Calu3 (cell line): ENCODE measurements around the gene TEAD1. TPM values are rescaled to one million over a fixed set of nuclear protein-coding genes. Genes with fewer than 3 reads are reported as not detected.

Experiments
- Bru-seq: library from RNA; stranded (reverse); fragments of 400-500 nt; gene quantifications from one replicate; lab custom pipeline; 2021; lab: Mats Ljungman, UMichigan
- BruChase-seq, 2 experiments: library from RNA; stranded (reverse); fragments of 400-500 nt; gene quantifications; one replicate each; lab custom pipeline; 2021; lab: Mats Ljungman, UMichigan
- BruUV-seq: library from RNA; stranded (reverse); fragments of 400-500 nt; replicated peaks from 2 replicates; lab custom pipeline; 2021; lab: Mats Ljungman, UMichigan
- CTCF ChIA-PET: fragments of 300-600 bp; sonication (Branson Sonifier 250); formaldehyde crosslinking; loops from one replicate; lab custom pipeline; 2022; ENCODE audit warnings: antibody characterized with exemption; lab: Charles Lee
- DNase-seq: peaks from one replicate; pipeline ENCODE4 v3.0.0; 2022
- H3K27ac Mint-ChIP-seq: one replicate; pipeline ENCODE4 v1.8.0; 2022; ENCODE audit warnings: mixed read lengths; ENCODE audit not compliant: unreplicated experiment
- H3K27me3 Mint-ChIP-seq: one replicate; pipeline ENCODE4 v1.8.0; 2022; ENCODE audit warnings: mixed read lengths; ENCODE audit not compliant: unreplicated experiment
- H3K36me3 Mint-ChIP-seq: one replicate; pipeline ENCODE4 v1.8.0; 2022; ENCODE audit warnings: mild to moderate bottlenecking, moderate library complexity, mixed read lengths; ENCODE audit not compliant: insufficient read depth, unreplicated experiment
- H3K4me1 Mint-ChIP-seq: one replicate; pipeline ENCODE4 v1.8.0; 2022; ENCODE audit warnings: mild to moderate bottlenecking, low read depth, mixed read lengths; ENCODE audit not compliant: unreplicated experiment
- H3K4me3 Mint-ChIP-seq: one replicate; pipeline ENCODE4 v1.8.0; 2022; ENCODE audit warnings: mild to moderate bottlenecking, low read depth, moderate library complexity, mixed read lengths; ENCODE audit not compliant: unreplicated experiment
- H3K9me3 Mint-ChIP-seq: one replicate; pipeline ENCODE4 v1.8.0; 2022; ENCODE audit warnings: low read depth, mixed read lengths; ENCODE audit not compliant: unreplicated experiment
- CTCF ChIP-seq: fragments of 200-600 bp; IDR thresholded peaks from one replicate; pipeline ENCODE4 v1.8.0; 2022; ENCODE audit warnings: antibody characterized with exemption; ENCODE audit not compliant: unreplicated experiment
- intact Hi-C: fragments of 100-400 bp; cut with micrococcal nuclease; formaldehyde crosslinking; loops from one replicate; pipeline ENCODE4 v1.10.0; 2022; ENCODE audit not compliant: unreplicated experiment
- long read RNA-seq: library from polyadenylated mRNA; stranded (forward); transcript quantifications from one replicate; pipeline ENCODE4 v2.0.0, GENCODE V29; 2022
- total RNA-seq: library from RNA; stranded (reverse); gene quantifications from 2 replicates; pipeline ENCODE4 v1.2.3, GENCODE V29; 2022

The TEAD1 gene
- total RNA-seq = 99.0 and 104 TPM in 2 replicates
- Bru-seq, nascent RNA = percentile 93 among the genes with signal in this experiment
- percentile 88 among the genes with signal in this experiment for BruChase-seq, experiment 1, labeled RNA remaining after a 6-hour chase
- percentile 87 among the genes with signal in this experiment for BruChase-seq, experiment 2, labeled RNA remaining after a 2-hour chase
- long read RNA-seq, full-length matches to known transcripts = 2 of 13 reads
- long read RNA-seq, partial matches to known transcripts = 1 of 13 reads
- long read RNA-seq, other reads (novel, unspliced or antisense) = 10 of 13 reads

- Mint-ChIP-seq H3K4me1 (peaks cover 25% of the 10 kb centered on the region), H3K27me3 (no peaks in the 10 kb centered on the region)
- CTCF ChIA-PET = interaction anchor here (0.8 to 1.2 kb wide), 4 partner anchors 69 to 343 kb away, joined by 3 read pairs; partner anchors contain the start of gene PARVA
Observed at GRCh38 chr11:12673924-12674570, at the start of gene TEAD1. Gene TEAD1 (plus strand): TSS chr11:12674421.

GRCh38 chr11:12624595-12624994 is 49.6 kb upstream of the TEAD1 start:
- CTCF ChIA-PET = no interaction called here

More at GRCh38 chr11:12673924-12674570, at the start of gene TEAD1:
- intact Hi-C loops = no loop called here
- TF ChIP-seq CTCF = no peak
- H3K9me3 Mint-ChIP-seq = peaks cover 4% of the 10 kb centered on the region
- DNase-seq = peak; percentile 99
- H3K4me3 Mint-ChIP-seq = peak within 1 kb of the TSS; percentile 82
- no TSS peak for BruUV-seq
- peaks cover 41% of the 10 kb centered on the region for H3K36me3 Mint-ChIP-seq
- H3K27ac Mint-ChIP-seq = peak within 1 kb of the TSS; percentile 91

GRCh38 chr11:12625438-12626071 is 48.7 kb upstream of the TEAD1 start:
- Mint-ChIP-seq H3K36me3 (no peaks in the 10 kb centered on the region), H3K27ac (no peak overlapping the region), H3K9me3 (peaks cover 9% of the 10 kb centered on the region), H3K4me3 (no peak overlapping the region), H3K4me1 (peaks cover 10% of the 10 kb centered on the region), H3K27me3 (no peaks in the 10 kb centered on the region)
- no TSS peak for BruUV-seq
- CTCF ChIA-PET = no interaction called here
- DNase-seq = no peak
- TF ChIP-seq CTCF = no peak
- intact Hi-C loops = no loop called here

More at GRCh38 chr11:12624595-12624994, 49.6 kb upstream of the TEAD1 start:
- Mint-ChIP-seq H3K4me3 (no peak overlapping the region), H3K36me3 (no peaks in the 10 kb centered on the region), H3K27me3 (no peaks in the 10 kb centered on the region), H3K9me3 (peaks cover 9% of the 10 kb centered on the region), H3K27ac (no peak overlapping the region), H3K4me1 (peaks cover 10% of the 10 kb centered on the region)
- BruUV-seq = no TSS peak
- no peak for DNase-seq
- intact Hi-C loops = no loop called here
- no peak for TF ChIP-seq CTCF

GRCh38 chr11:12626616-12627015 is 47.6 kb upstream of the TEAD1 start:
- intact Hi-C loops = no loop called here
- H3K4me1 Mint-ChIP-seq = peaks cover 10% of the 10 kb centered on the region
- no TSS peak for BruUV-seq
- H3K4me3 Mint-ChIP-seq = no peak overlapping the region
- DNase-seq = no peak
- peaks cover 9% of the 10 kb centered on the region for H3K9me3 Mint-ChIP-seq
- no peak overlapping the region for H3K27ac Mint-ChIP-seq
- no peak for TF ChIP-seq CTCF
- CTCF ChIA-PET = no interaction called here
- no peaks in the 10 kb centered on the region for H3K36me3 Mint-ChIP-seq
- no peaks in the 10 kb centered on the region for H3K27me3 Mint-ChIP-seq
